ENCODE data around the gene SSTR1.

DNA sequence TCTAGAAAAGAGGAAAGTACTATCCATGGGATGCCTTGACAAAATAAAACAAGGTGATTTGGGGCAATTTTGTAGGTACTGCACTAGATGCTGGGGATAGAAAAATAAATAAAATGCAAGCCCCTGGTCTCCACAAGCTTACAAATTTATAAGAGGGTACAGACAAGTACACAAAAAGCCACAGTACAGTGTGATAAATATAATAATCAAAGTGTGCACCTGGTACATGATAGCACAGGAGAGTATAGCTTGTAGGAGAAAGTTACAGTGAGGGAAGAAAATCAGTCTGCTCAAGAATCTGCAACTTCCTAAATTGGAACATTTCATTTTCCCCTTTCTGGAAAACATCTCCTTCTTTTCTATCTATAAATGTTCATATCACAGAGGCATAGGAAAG lies 3.0 kb upstream of the SSTR1 start:
- TF ChIP-seq CTCF (IDR thresholded peaks at IDR 0.05) (no peak), POLR2A (IDR thresholded peaks at IDR 0.05) (no peak)

All from Peyer's patch (tissue), 4 donors.